ENCODE data around the gene RAB23. TPM values are rescaled to one million over a fixed set of nuclear protein-coding genes. Genes with fewer than 3 reads are reported as not detected.

RAB23 gene
- total and polyA plus RNA-seq, 8 donors, result 0.69 to 4.5 (median 1.6) TPM

- no peaks in the 10 kb centered on the region for H3K9me3 ChIP-seq
- intact Hi-C loops (cut with DNase I), result no loop called here
- ATAC-seq, result no peak
- TF ChIP-seq, protein P1, sequence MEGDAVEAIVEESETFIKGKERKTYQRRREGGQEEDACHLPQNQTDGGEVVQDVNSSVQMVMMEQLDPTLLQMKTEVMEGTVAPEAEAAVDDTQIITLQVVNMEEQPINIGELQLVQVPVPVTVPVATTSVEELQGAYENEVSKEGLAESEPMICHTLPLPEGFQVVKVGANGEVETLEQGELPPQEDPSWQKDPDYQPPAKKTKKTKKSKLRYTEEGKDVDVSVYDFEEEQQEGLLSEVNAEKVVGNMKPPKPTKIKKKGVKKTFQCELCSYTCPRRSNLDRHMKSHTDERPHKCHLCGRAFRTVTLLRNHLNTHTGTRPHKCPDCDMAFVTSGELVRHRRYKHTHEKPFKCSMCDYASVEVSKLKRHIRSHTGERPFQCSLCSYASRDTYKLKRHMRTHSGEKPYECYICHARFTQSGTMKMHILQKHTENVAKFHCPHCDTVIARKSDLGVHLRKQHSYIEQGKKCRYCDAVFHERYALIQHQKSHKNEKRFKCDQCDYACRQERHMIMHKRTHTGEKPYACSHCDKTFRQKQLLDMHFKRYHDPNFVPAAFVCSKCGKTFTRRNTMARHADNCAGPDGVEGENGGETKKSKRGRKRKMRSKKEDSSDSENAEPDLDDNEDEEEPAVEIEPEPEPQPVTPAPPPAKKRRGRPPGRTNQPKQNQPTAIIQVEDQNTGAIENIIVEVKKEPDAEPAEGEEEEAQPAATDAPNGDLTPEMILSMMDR (IDR thresholded peaks at IDR 0.05), result no peak
- FAIRE-seq, result no peak
- 92 to 93% methylated on average over 4 of the region's 4 CpGs for WGBS, 2 donors
- H3K27ac ChIP-seq, result no peak overlapping the region
- H3K36me3 ChIP-seq, result no peaks in the 10 kb centered on the region
- no peaks in the 10 kb centered on the region for H3K27me3 ChIP-seq
- no peaks in the 10 kb centered on the region for H3K4me1 ChIP-seq
- DNase-seq, result no peak
- no peak overlapping the region for H3K4me3 ChIP-seq
These were observed 14.2 kb downstream of the RAB23 start for GRCh38 chr6:57207872-57208271.

DNA sequence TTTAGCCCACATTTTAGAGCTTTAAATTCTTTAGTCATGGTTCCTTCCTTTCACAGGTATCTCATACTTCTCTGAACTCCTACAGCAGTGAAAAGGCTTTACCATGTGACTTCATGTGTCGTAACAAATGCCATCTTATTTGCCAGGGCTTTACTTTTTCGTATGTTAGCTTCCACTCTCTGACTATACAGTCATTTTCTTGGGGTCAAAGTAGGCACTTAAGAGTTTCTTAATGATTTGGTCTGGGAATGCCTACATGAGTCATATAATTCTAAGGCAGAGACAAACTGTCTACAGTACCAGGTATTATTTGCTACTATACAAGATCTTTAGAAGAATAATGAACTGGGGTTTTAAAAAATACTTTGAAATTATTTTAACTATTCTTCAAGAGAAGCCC, 15.0 kb downstream of the RAB23 start:
- WGBS, 2 donors, result 78 to 87% methylated on average over 2 of the region's 2 CpGs
- H3K27me3 ChIP-seq, result no peaks in the 10 kb centered on the region
- intact Hi-C loops (cut with DNase I), result no loop called here
- no peak for FAIRE-seq
- TF ChIP-seq, protein P1 (IDR thresholded peaks at IDR 0.05), result no peak
- no peaks in the 10 kb centered on the region for H3K36me3 ChIP-seq
- no peak for ATAC-seq
- no peak overlapping the region for H3K27ac ChIP-seq
- no peaks in the 10 kb centered on the region for H3K4me1 ChIP-seq
- no peak overlapping the region for H3K4me3 ChIP-seq
- H3K9me3 ChIP-seq, result no peaks in the 10 kb centered on the region
- no peak for DNase-seq

DNA sequence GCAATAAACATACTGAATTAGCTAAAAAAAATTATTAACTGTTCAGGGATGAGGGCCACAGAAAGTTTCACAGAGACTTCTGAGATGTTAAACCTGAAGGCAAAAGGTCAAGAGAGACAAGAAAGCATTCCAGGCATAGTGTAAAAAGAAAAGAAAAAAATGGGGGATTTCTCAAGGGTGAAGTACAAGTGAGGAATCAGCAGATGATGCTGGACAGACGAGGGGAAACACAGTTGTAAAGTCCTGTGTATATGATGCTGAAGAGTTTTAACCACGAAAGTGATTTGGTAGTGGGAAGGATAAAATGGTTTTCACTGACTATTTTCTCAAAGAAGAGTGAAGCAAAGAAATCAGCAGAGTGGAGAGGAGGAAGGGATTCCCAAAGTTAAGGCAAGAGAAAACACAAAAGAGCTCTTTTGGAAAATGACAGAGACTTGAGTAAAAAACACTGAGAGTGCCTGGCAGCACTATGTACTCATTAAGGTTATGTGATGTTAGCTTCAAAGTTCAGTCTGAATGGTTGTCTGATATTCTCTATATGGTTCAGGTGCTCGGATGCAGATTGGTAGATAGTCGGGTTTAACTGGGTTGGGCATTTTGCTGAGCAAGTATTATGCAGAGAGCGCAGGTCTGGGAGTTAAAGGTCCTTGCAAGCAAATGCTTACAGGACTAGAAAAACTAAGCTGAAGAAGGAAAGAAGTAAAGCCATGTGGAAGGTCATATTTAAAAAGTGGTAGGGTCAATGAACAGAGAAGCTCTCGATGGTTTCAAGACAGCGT, 16.4 kb downstream of the RAB23 start:
- Histone ChIP-seq H3K4me1 (no peaks in the 10 kb centered on the region), H3K27me3 (no peaks in the 10 kb centered on the region), H3K27ac (no peak overlapping the region), H3K36me3 (no peaks in the 10 kb centered on the region), H3K9me3 (no peaks in the 10 kb centered on the region), H3K4me3 (no peak overlapping the region)
- no peak for FAIRE-seq
- TF ChIP-seq, protein P1 (IDR thresholded peaks at IDR 0.05), result no peak
- ATAC-seq, result no peak
- no peak for DNase-seq
- intact Hi-C loops (cut with DNase I), result no loop called here
- WGBS, 2 donors, result 82 to 90% methylated on average over 7 of the region's 7 CpGs

DNA sequence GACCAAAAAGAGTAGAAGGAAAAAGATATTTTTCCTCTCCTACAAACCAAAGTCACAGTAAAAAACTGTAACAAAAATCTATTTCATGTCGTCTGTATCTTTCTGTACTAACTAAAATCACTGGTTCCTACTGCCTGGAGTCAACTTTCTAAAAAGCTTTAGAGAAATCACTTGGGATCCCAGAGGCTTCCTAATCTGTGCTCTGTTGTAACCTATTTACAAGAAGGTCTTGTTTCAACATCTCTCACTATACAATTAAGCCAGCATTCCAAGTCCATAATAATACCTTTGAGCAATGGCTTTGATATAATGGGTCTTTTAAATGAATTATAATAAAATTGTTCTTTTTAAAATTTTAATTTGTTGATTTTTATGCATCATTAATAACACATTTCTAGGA, 20.4 kb downstream of the RAB23 start:
- Histone ChIP-seq H3K36me3 (no peaks in the 10 kb centered on the region), H3K9me3 (no peaks in the 10 kb centered on the region), H3K27ac (no peak overlapping the region), H3K4me3 (no peak overlapping the region), H3K27me3 (no peaks in the 10 kb centered on the region), H3K4me1 (no peaks in the 10 kb centered on the region)
- TF ChIP-seq, protein P1 (IDR thresholded peaks at IDR 0.05), result no peak
- ATAC-seq, result no peak
- 69 to 79% methylated on average over 1 of the region's 1 CpG for WGBS, 2 donors
- DNase-seq, result no peak
- intact Hi-C loops (cut with DNase I), result no loop called here
- FAIRE-seq, result no peak

DNA sequence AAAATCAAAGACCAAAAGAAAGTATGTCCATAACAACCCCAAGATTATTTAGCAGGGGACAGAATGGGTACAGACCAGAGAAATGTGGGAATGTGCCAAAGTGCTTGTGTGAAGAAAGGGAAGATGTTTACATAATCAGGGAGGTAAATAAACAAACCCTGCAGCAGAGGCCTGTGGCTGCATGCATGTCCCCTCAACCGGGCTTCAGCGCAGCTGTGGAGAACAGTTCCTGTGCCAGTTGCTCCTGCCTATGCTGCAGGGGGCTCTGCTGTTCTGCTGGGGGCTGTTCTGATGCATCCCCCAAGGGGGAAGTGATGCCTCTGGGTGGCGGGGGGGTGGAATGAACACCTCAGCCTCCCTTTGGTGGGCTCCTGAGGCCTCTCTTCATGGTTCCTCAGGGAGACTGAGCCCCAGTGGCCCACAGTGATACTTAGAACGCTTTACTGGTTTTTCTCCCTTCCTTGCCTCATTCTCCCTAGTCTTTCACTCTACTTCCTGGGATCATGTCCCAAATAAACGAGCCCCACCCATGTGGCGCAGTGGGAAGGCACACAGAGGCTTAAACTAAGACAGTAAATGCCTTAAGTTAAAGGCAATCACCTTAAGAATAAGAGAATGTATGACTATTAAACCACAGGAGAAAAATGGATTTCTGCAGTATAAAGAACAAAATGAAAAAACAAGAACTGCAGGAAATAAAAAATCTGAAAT, 23.0 kb downstream of the RAB23 start:
- peak in 1 of 6 donors; percentile 29 for DNase-seq
- Histone ChIP-seq H3K9me3 (no peaks in the 10 kb centered on the region), H3K4me1 (no peaks in the 10 kb centered on the region), H3K4me3 (no peak overlapping the region), H3K27me3 (no peaks in the 10 kb centered on the region), H3K36me3 (no peaks in the 10 kb centered on the region), H3K27ac (no peak overlapping the region)
- intact Hi-C loops (cut with DNase I), result no loop called here
- WGBS, 2 donors, result 72 to 80% methylated on average over 6 of the region's 6 CpGs
- no peak for ATAC-seq
- TF ChIP-seq, protein P1 (IDR thresholded peaks at IDR 0.05), result no peak
- FAIRE-seq, result no peak
